HG03457 (cell line): ENCODE results near the gene KRTAP4-8.
"Not testable (repeated sequence)": the region's sequence is repeated elsewhere in the genome, so short reads cannot be mapped to it uniquely, and the experiment has no call there.

Experiments
- ATAC-seq: cut with Tn5 transposase; IDR thresholded peaks from one replicate; pipeline ENCODE4 v1.9.1; 2021; ENCODE audit warnings: moderate number of reproducible peaks; ENCODE audit not compliant: unreplicated experiment

Gene KRTAP4-8

DNA sequence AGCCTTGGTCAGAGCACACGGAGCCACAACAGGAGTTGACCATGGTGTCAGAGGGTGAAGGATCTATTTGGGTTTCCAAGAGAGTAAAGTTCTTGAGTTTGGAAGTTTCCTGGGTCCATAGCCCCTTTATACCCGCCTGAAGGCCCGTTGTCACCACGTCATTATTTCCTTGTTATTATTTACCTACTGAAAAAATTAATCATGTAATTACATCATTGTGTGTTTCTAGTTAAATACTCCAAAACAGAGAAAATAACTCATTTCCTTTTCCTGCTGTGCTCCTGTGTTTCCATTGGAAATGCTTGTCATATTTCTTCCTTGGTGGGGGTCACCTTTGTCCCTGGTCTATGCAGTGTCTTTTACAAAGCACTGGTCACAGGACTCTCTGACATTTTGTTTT, at the start of gene KRTAP4-8:
KRTAP4-8 (minus strand) TSS at position 101 of the 400 bp plus-strand sequence; CDS start at position 43, 58 bp downstream.
- ATAC-seq: no peak

DNA sequence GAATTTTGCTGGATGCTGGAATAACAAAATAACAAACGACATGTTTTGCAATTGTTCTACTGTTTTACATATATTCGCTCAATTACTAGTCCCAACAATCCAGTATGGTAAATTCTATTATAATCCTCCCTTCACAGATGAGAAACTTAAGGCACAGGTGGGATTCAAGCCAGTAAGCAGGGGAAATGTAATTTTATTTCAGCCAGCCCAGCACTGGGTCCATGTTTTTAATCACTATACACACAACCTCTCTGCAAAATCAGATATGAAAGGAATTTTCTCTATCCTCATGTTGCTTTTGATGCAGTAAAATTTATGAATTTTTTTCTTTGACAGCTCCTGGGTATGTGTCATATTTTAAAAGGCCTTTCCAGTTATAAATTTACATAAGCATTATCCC, 47.3 kb upstream of the KRTAP4-8 start:
- no peak for ATAC-seq

DNA sequence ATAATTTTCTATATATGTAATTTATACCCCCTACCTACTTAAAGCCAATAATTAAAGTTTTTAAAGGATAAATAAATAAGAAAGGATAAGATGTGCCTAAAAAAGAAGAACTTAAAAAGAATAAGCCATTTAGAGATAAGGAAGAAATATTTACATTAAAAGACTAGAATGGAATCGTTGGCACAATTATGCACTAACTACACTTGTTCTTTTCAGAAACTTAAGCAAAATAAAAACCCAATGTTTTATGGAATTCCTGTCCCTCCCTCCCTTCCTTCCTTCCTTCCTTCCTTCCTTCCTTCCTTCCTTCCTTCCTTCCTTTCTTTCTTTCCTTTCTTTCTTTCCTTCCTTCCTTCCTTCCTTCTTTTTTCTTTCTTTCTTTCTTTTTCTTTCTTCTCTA, 46.9 kb upstream of the KRTAP4-8 start:
- no peak for ATAC-seq

DNA sequence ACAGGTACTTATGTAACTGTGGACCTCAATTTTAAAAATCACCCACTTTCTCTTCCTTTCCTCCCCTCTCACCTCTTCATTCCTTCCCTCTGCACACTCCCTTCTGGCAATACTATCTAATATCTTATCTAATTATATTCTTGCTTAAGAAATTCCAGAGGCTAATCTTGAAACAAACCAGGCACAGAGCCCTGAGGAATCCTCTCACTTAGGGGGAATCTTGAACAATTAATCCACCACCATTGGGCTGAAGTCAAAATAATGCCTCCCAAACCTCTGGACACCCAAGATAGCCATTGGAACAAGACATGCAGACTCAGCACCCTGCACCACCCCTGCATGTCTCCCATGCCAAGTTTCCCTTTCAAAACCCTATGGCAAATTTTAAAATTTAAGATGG, 43.4 kb upstream of the KRTAP4-8 start:
- ATAC-seq: no peak

DNA sequence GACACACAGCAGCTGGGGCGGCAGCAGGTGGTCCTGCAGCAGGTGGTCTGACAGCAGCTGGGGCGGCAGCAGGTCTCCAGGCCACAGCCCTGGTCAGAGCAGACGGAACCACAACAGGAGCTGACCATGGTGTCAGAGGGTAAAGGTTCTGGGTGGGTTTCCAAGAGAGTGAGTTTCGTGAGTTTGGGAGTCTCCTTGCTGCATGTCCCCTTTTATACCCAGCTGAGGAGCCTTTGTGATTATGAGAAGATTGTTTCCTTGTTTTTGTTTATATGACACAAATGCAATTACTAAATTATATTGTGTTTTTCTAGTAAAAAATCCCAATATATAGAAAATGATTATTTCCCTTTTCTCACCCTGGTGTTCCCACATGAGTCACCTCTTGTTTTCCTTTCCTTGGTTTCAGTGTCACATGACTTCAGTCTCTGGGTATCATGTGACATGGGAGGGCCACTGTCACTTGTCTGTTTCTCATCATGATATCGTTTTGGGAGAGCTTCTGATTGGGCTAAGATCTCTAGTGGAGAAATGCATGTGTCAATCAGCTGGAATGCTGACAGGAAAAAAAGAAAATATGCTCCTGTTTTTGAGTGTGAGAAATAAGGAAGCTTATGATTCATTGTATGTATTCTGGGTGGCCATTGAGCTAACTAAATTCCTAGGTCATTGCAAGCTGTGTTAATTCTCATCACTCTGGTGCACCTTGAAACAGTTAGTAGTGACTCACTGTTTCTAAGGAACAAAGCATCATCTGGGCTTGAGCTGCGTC, 42.6 kb upstream of the KRTAP4-8 start, which contains the start of gene KRTAP4-6:
KRTAP4-6 (minus strand) TSS at position 185 of the 772 bp plus-strand sequence; CDS start at position 128, 57 bp downstream.
- ATAC-seq: no peak

DNA sequence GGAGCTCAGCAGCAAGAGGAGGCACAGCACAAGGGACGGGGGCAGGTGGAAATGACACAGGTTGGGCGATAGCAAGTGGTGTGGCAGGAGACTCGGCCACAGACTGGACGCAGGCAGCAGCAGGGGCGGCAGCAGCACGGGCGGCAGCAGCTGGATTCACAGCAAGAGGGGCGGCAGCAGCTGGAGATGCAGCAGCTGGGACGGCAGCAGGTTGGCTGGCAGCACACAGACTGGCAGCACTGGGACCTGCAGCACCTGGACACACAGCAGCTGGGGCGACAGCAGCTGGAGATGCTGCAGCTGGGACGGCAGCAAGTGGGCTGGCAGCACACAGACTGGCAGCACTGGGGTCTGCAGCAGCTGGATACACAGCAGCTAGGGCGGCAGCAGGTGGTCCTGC, 41.9 kb upstream of the KRTAP4-8 start:
- not testable (repeated sequence) for ATAC-seq

DNA sequence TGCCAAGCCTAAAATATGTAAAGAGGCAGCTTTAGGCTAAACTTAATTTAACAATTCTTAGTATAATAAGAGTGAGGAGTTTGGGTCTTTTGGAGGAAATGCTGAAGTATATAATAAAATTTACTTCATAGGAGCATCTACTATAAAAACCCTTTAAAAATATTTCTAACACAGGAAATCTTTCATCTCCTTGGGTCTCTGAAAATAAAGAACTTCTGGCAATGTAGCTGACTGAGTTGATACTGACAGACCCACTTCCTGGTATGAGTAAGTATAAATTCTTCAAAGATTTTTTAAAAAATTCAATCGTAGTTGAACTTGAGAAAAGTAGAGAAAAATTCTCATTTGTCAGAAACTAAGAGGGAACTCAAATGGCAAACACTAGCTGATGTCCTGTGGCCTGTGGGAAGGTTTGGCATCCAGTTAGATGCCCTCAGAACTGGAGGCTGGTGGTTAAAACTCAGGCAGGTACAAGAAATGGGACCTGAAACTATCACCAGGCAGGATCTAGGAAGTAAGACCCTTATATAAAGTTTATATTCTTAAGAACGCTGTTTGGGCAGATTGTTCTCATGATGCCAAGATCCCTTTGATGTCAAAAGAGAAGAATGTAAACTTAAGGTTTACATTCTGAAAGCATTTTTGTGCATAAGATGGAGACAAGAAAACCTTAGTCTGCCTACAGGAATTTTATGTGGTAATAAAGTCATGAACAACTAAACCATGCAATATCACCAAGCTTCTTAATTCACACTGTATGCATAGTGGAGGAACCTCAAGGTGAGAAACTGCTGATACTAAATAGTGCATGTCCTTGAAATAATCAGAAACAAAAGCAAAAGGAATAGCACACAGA, 36.2 kb upstream of the KRTAP4-8 start:
- no peak for ATAC-seq

DNA sequence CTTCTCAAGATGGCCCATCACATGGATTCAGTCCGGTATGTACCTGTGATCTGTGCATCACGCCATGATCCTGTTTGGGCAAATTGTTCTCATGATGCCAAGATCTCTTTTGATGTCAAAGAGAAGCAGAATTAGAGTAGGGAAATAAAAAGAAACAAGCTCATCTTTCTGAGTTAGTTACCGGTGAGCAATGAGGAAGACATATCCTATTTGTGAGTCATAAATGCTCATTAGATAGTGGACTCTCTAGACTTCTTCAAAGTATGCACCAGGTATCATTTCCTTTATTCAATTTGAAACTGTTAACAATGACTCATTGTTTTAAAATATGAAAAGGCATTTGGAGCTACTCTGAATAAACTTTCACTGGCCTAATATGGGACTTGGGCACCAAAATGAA, 34.0 kb upstream of the KRTAP4-8 start:
- no peak for ATAC-seq

DNA sequence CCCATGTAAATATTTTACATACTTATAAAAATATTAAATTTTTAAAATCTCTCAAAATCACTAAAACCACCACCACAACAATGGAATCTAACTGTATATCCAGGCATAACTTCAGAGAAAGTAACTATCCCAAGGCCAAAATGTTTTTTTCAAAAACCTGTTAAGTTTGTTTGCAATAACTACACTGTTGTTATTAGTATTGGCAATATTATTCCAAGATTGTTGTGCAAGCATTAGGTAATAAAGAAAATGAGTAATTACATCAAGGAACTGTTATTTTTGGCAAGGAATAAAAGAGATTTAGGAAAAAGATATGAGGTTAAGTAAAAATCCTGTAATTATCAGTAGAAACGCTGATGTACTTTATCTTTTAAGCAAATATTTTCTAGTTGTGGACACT, 29.4 kb upstream of the KRTAP4-8 start:
- no peak for ATAC-seq

DNA sequence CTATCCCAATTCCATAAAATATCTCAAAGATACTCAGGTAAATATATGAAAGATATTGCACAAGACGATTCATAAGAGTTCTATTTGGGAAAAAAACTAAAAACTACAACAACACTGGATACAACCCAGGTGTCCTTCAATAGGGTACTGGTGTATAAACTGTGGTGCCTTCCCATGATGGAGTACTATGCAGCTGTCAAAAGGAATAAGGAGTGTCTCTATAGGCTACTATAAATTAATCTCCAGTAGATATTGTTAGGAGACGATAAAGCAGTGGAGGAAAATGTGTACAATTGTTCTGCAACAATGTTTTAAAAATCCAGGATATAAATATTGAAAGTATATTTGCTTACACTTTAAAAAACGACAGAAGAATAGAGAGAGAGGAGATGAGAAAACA, 28.5 kb upstream of the KRTAP4-8 start:
- ATAC-seq: no peak

DNA sequence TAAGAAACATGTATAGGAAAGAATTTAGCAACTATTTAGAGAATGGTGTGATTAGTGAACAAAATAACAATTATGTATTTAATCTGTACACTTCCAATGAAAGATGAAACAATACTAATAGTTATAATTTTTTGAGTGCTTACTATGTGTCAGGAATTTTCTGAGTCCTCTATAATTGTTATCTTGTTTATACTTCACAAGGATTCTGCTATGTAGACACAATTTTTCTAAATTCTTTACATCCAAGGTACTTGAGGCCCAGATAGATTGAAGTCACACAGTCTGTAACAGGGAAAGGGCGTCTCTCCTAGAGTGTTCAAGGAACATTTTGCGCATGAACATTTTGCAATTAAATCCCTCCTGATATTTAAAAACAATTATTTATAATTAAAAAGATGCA, 27.1 kb upstream of the KRTAP4-8 start:
- no peak for ATAC-seq

DNA sequence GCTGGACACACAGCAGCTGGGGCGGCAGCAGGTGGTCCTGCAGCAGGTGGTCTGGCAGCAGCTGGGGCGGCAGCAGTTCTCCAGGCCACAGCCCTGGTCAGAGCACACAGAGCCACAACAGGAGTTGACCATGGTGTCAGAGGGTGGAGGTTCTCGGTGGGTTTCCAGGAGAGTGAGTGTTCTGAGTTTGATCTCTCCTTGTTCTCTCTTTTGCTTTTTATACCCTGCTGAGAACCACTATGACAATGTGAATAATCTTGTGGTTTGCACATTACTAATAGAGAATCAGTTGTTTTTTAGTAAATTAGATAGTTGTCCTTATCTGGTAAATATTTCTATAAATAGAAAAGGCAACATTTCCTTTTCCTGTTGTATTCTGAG, 26.0 kb upstream of the KRTAP4-8 start, which contains the start of gene KRTAP4-12:
KRTAP4-12 (minus strand) TSS at position 192 of the 381 bp plus-strand sequence; CDS start at position 132, 60 bp downstream.
- ATAC-seq: not testable (repeated sequence)

DNA sequence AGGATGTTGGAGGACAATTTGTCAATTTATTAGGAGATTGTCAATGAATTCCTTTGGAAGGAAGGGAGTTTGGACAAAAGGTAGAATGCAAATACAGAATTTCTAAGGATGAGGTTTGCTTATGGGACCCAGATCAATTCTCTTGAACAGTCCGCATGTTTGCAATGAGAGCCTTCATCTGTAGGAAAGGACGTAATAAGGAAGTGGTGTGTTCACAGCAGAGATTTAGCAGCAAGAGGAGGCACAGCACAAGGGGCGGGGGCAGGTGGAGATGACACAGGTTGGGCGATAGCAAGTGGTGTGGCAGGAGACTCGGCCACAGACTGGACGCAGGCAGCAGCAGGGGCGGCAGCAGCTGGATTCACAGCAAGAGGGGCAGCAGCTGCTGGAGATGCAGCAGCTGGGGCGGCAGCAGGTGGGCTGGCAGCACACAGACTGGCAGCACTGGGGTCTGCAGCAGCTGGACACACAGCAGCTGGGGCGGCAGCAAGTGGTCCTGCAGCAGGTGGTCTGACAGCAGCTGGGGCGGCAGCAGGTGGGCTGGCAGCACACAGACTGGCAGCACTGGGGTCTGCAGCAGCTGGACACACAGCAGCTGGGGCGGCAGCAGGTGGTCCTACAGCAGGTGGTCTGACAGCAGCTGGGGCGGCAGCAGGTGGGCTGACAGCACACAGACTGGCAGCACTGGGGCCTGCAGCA, 25.5 kb upstream of the KRTAP4-8 start:
- not testable (repeated sequence) for ATAC-seq

DNA sequence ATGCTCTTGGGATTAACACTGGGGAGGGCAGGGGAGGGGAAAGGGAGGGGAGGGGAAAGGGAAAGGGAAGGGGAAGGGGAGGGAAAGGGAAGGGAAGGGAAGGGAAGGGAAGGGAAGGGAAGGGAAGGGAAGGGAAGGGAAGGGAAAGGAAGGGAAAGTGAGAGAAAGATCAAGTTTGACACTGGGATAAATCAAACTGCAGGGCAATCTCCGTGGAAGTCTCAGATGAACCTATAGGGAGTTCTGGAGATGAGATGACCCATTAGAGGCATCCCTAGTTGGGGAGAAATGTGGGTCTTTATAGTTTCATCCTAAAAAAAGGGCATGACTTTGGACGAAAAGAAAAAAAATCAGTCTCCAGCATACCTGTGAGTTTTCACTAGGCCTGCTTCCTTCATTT, 23.8 kb upstream of the KRTAP4-8 start:
- ATAC-seq: no peak

DNA sequence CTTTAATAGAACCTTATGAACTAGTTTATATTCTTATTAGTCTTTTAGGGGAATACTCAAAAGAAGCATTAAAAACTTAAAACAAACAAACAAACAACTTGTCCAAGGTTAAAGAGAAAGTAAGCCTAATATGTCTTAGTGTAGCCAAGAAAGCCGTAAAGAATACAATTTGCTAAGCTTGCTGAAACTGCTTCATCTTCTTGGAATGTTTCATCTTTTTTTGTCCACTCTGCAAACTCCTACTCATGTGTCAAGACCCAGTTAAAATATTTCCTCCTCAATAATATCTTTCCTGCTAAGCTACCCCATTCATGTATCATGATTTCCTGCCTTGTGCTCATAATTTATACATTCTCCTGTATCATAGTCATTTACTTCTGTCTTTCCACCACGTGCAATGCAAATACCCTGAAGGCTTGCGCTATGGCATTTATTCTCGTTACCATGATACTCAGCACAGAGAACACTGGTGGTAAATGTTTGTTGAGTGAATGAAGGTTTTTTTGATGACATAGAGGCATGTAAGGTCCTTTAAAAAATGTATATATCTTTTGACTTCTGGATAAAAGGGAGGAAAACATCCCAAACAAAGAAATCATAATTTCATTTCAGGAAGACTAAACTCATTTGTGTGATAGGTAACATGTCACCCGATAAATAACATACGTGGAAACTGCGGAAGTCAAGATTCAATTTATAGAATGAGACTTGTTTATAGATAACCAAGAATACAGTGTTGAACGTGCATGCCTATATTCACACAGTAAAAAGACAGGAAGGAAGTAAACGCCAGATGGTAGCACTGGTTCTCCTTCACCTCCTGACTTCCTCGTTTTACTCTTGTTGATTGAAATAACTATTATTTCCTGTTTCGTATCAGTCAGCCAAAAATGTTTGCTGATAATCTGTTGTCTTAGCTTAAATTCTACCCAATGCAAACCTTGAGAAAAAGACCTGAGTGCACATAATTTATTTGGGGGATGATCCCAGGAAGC, 22.1 kb upstream of the KRTAP4-8 start:
- ATAC-seq: not testable (repeated sequence)

DNA sequence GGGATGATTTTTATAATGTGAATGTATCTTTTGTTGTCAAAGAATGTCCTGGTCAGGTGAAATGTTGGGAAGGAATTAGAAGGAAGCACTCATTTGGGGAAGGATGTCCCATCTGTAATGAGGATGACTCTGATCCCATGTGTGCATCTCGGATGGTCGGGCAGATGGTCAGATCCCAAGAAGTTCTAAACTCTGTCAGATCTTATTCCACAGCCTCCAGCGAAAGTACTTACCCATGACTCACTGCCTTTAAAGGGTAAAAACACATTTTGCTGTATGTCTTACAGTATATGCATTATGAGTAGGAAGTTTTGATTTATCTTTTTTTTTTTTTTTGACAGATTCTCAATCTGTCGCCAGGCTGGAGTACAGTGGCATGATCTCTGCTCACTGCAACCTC, 20.8 kb upstream of the KRTAP4-8 start:
- no peak for ATAC-seq

DNA sequence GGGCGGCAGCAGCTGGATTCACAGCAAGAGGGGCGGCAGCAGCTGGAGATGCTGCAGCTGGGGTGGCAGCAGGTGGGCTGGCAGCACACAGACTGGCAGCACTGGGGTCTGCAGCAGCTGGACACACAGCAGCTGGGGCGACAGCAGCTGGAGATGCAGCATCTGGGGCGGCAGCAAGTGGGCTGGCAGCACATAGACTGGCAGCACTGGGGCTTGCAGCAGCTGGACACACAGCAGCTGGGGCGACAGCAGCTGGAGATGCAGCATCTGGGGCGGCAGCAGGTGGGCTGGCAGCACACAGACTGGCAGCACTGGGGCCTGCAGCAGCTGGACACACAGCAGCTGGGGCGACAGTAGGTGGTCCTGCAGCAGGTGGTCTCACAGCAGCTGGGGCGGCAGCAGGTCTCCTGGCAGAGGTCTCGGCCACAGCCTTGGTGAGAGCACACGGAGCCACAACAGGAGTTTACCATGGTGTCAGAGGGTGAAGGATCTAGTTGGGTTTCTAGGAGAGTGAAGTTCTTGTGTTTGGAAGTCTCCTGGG, 20.0 kb upstream of the KRTAP4-8 start, which contains the start of gene KRTAP4-11:
KRTAP4-11 (minus strand) TSS at position 528 of the 541 bp plus-strand sequence; CDS start at position 470, 58 bp downstream.
- ATAC-seq: not testable (repeated sequence)

DNA sequence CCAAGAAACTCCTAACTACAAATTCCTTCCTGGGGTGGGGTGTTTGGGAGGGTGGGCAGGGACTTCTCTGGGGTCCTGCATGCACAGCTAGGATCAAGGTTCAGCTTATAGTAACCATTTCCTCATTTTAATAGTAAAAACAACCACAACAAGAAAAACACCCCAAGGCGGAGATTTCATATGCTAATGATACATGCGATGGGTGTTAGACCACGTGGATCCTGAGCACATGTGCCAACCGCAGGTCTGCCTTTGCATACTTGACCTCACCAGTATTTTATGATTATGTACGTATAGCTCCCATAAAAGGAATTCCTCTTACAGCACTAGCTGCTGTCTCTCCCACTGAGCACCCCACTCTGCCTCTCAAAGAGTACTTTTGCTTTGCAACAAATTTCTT, 18.4 kb upstream of the KRTAP4-8 start:
- ATAC-seq: no peak

DNA sequence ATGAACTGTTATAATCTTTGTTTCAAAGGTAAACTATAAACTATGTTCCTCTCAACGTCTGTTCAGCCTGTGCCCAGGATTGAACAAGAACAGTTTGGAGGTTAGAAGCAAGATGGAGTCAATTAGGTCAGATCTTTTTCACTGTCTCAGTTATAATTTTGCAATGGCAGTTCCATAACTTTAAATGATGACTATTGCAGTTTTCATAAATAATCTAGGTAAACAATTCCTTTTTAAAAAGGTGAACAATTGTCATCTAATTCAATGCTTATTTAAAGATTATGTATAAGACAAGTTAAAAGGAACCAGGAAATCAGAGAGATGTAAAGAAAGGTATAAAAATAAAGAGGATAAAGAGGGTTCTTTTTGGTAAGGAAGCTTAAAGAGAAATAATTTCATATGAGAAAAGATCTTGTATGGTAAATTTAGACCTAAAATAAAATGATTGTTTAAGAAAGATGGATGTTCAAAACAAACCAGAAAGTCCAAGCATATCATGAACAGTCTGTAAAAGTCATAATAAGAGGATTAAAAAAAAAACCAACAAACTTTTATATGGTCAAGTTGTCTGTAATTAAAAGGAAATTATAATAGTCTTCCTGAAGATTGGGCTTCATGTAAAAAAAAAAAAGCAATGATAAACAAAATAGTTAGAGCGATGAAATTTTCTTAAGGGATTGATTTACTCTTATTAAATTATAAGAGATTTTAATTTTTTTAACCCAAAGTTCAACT, 13.4 kb upstream of the KRTAP4-8 start:
- ATAC-seq: no peak
